IPS DF 4.7 (cell line): ENCODE data around the gene TST.
"Not testable (repeated sequence)": the region's sequence is repeated elsewhere in the genome, so short reads cannot be mapped to it uniquely, and the experiment has no call there.

Source experiments
- DNase-seq: peaks from one replicate; pipeline ENCODE4 v3.0.0-alpha.2; 2013; ENCODE audit warnings: low spot score; ENCODE audit errors: extremely low read depth

TST gene

GRCh38 chr22:37015587-37015878, 3.7 kb downstream of the TST start:
- DNase-seq: no peak

- no peak for DNase-seq
These were observed 4.2 kb downstream of the TST start for GRCh38 chr22:37014835-37015586.

GRCh38 chr22:37014415-37014806, 4.8 kb downstream of the TST start:
- DNase-seq: no peak

GRCh38 chr22:37012956-37013355, 6.3 kb downstream of the TST start:
- no peak for DNase-seq

GRCh38 chr22:37012262-37012904, 6.9 kb downstream of the TST start:
- DNase-seq: no peak

GRCh38 chr22:37011472-37011871, 7.8 kb downstream of the TST start:
- DNase-seq: no peak

- no peak for DNase-seq
These were observed 8.3 kb downstream of the TST start for GRCh38 chr22:37010976-37011375.

- DNase-seq: no peak
These were observed 9.1 kb downstream of the TST start for GRCh38 chr22:37010174-37010573.

- DNase-seq: no peak
These were observed 9.8 kb downstream of the TST start for GRCh38 chr22:37009490-37009889.

GRCh38 chr22:37008365-37008764, 10.9 kb downstream of the TST start:
- no peak for DNase-seq

- no peak for DNase-seq
These were observed 11.6 kb downstream of the TST start for GRCh38 chr22:37007651-37008050.

GRCh38 chr22:37002633-37003032, 16.6 kb downstream of the TST start:
- no peak for DNase-seq

- no peak for DNase-seq
These were observed 17.4 kb downstream of the TST start for GRCh38 chr22:37001826-37002225.

- no peak for DNase-seq
These were observed 18.3 kb downstream of the TST start for GRCh38 chr22:37000676-37001534.

GRCh38 chr22:36999463-36999862, 19.8 kb downstream of the TST start:
- no peak for DNase-seq

GRCh38 chr22:36998620-36999351, 20.5 kb downstream of the TST start:
- DNase-seq: no peak

- DNase-seq: no peak
These were observed 21.5 kb downstream of the TST start for GRCh38 chr22:36997746-36998145.

- no peak for DNase-seq
These were observed 28.0 kb downstream of the TST start for GRCh38 chr22:36991206-36991605.

GRCh38 chr22:36990457-36990856, 28.8 kb downstream of the TST start:
- no peak for DNase-seq

GRCh38 chr22:36989012-36989411, 30.2 kb downstream of the TST start:
- not testable (repeated sequence) for DNase-seq

- DNase-seq: no peak
These were observed 31.0 kb downstream of the TST start for GRCh38 chr22:36988075-36988832.
